Osteoblast (primary cell): ENCODE results near the gene PCDHGA1. TPM values are rescaled to one million over a fixed set of nuclear protein-coding genes. Genes with fewer than 3 reads are reported as not detected.

Experiments
- DNase-seq: peaks from one replicate; pipeline ENCODE4 v3.0.0; 2011; ENCODE audit warnings: low spot score, mixed read lengths; ENCODE audit not compliant: insufficient read length; ENCODE audit errors: missing footprints
- H2AFZ ChIP-seq: 2 replicates; pipeline ENCODE4 v1.6.0; 2011; ENCODE audit warnings: mild to moderate bottlenecking, low read length
- H3K27ac ChIP-seq: 2 replicates; pipeline ENCODE4 v1.5.1; 2011; ENCODE audit warnings: mild to moderate bottlenecking, low read depth, low read length, moderate library complexity
- H3K27me3 ChIP-seq: 2 replicates; pipeline ENCODE4 v1.6.0; 2012; ENCODE audit warnings: mild to moderate bottlenecking, control low read depth, inconsistent platforms, low read length, moderate library complexity; ENCODE audit not compliant: insufficient read depth
- H3K36me3 ChIP-seq: 2 replicates; pipeline ENCODE4 v1.5.1; 2011; ENCODE audit warnings: mild to moderate bottlenecking, low read length, control low read depth, moderate library complexity; ENCODE audit not compliant: insufficient read depth
- H3K4me1 ChIP-seq: 2 replicates; pipeline ENCODE4 v1.5.1; 2011; ENCODE audit warnings: mild to moderate bottlenecking, low read length, control low read depth, moderate library complexity; ENCODE audit not compliant: insufficient read depth
- H3K4me2 ChIP-seq: 2 replicates; pipeline ENCODE4 v1.6.0; 2011; ENCODE audit warnings: mild to moderate bottlenecking, low read length; ENCODE audit not compliant: insufficient read depth
- H3K4me3 ChIP-seq: fragments of 200-600 bp; sonication (generic); 3 replicates; pipeline ENCODE4 v1.5.1; 2012; ENCODE audit warnings: mild to moderate bottlenecking, low read length, inconsistent platforms; ENCODE audit not compliant: insufficient read depth
- H3K79me2 ChIP-seq: 2 replicates; pipeline ENCODE4 v1.6.0; 2012; ENCODE audit warnings: mild to moderate bottlenecking, low read length, control low read depth, inconsistent platforms; ENCODE audit not compliant: insufficient read depth
- H3K9me3 ChIP-seq: 2 replicates; pipeline ENCODE4 v1.5.1; 2011; ENCODE audit warnings: low read depth, low read length, control low read depth
- H4K20me1 ChIP-seq: 2 replicates; pipeline ENCODE4 v1.6.0; 2012; ENCODE audit warnings: mild to moderate bottlenecking, low read length, control low read depth; ENCODE audit not compliant: insufficient read depth
- CTCF ChIP-seq: IDR thresholded peaks from 2 replicates; pipeline ENCODE4 v1.5.1; 2011; ENCODE audit warnings: mild to moderate bottlenecking, low read depth, low read length, moderate library complexity; ENCODE audit errors: extremely low read depth
- total RNA-seq: library from RNA; depleted of rRNA; stranded (reverse); fragments of >200 nt; gene quantifications from 2 replicates; pipeline ENCODE4 v1.2.3, GENCODE V29; 2012

Gene PCDHGA1
- total RNA-seq, 1 donor = 1.1 TPM

GRCh38 chr5:141560151-141560550, 229.8 kb downstream of the PCDHGA1 start:
- H3K4me3 ChIP-seq = peak overlapping the region; percentile 54
- peak overlapping the region; percentile 74 for H3K4me2 ChIP-seq
- no peaks in the 10 kb centered on the region for H3K27me3 ChIP-seq
- H3K27ac ChIP-seq = peak overlapping the region; percentile 94
- peaks cover 14% of the 10 kb centered on the region for H3K36me3 ChIP-seq
- peaks cover 26% of the 10 kb centered on the region for H3K4me1 ChIP-seq
- no peak for DNase-seq
- no peak overlapping the region for H2AFZ ChIP-seq
- no peaks in the 10 kb centered on the region for H3K9me3 ChIP-seq
- no peak for TF ChIP-seq CTCF
- H3K79me2 ChIP-seq = peaks cover 9% of the 10 kb centered on the region
- H4K20me1 ChIP-seq = no peaks in the 10 kb centered on the region

GRCh38 chr5:141560725-141561483, 230.6 kb downstream of the PCDHGA1 start:
- Histone ChIP-seq H3K79me2 (peaks cover 9% of the 10 kb centered on the region), H3K27ac (peak overlapping the region; percentile 94), H3K4me3 (peak overlapping the region; percentile 54), H3K4me1 (peaks cover 29% of the 10 kb centered on the region), H2AFZ (peak overlapping the region; percentile 70), H3K4me2 (peak overlapping the region; percentile 74), H3K36me3 (peaks cover 21% of the 10 kb centered on the region), H3K9me3 (no peaks in the 10 kb centered on the region), H4K20me1 (no peaks in the 10 kb centered on the region), H3K27me3 (no peaks in the 10 kb centered on the region)
- DNase-seq = peak; percentile 84
- TF ChIP-seq CTCF = peak; percentile 84

Other genes starting within 250 kb of the PCDHGA1 start
- 1.2 and 1.4 TPM in 2 replicates for gene PCDHB2, start 235.9 kb upstream of the PCDHGA1 start, total RNA-seq
- 0.36 and 0.88 TPM in 2 replicates for gene PCDHB3, start 230.0 kb upstream of the PCDHGA1 start, total RNA-seq
- gene PCDHB4, start 208.7 kb upstream of the PCDHGA1 start, total RNA-seq = 1.1 and 1.2 TPM in 2 replicates
- 1.5 and 2.9 TPM in 2 replicates for gene PCDHB5, start 195.3 kb upstream of the PCDHGA1 start, total RNA-seq
- 0.59 and 0.72 TPM in 2 replicates for gene PCDHB6, start 180.5 kb upstream of the PCDHGA1 start, total RNA-seq
- 2.2 and 2.4 TPM in 2 replicates for gene PCDHB7, start 157.9 kb upstream of the PCDHGA1 start, total RNA-seq
- 0.36 and 0.88 TPM in 2 replicates for gene PCDHB8, start 152.7 kb upstream of the PCDHGA1 start, total RNA-seq
- 1.1 and 3.5 TPM in 2 replicates for gene PCDHB16, start 148.1 kb upstream of the PCDHGA1 start, total RNA-seq
- gene PCDHB9, start 143.4 kb upstream of the PCDHGA1 start, total RNA-seq = 1.2 and 1.8 TPM in 2 replicates
- 2.2 and 2.7 TPM in 2 replicates for gene PCDHB10, start 138.2 kb upstream of the PCDHGA1 start, total RNA-seq
- gene PCDHB11, start 130.9 kb upstream of the PCDHGA1 start, total RNA-seq = 1.1 and 1.8 TPM in 2 replicates
- 0.59 and 0.72 TPM in 2 replicates for gene PCDHB12, start 121.8 kb upstream of the PCDHGA1 start, total RNA-seq
- 2.1 and 2.2 TPM in 2 replicates for gene PCDHB13, start 116.6 kb upstream of the PCDHGA1 start, total RNA-seq
- gene PCDHB14, start 107.2 kb upstream of the PCDHGA1 start, total RNA-seq = 2.7 and 2.9 TPM in 2 replicates
- gene PCDHB15, start 85.1 kb upstream of the PCDHGA1 start, total RNA-seq = 0.88 and 1.1 TPM in 2 replicates
- gene SLC25A2, start 26.5 kb upstream of the PCDHGA1 start, total RNA-seq = 0.36 and 0.59 TPM in 2 replicates
- gene TAF7, start 9.7 kb upstream of the PCDHGA1 start, total RNA-seq = 44.2 and 48.1 TPM in 2 replicates
- gene PCDHGA2, start 8.2 kb downstream of the PCDHGA1 start, total RNA-seq = 2.7 and 2.9 TPM in 2 replicates
- gene PCDHGA3, start 13.3 kb downstream of the PCDHGA1 start, total RNA-seq = 2.4 and 2.9 TPM in 2 replicates
- gene PCDHGB1, start 19.6 kb downstream of the PCDHGA1 start, total RNA-seq = 3.3 and 5.0 TPM in 2 replicates
- 6.8 and 6.9 TPM in 2 replicates for gene PCDHGA4, start 24.5 kb downstream of the PCDHGA1 start, total RNA-seq
- gene PCDHGB2, start 29.5 kb downstream of the PCDHGA1 start, total RNA-seq = 4.3 and 5.6 TPM in 2 replicates
- gene PCDHGA5, start 33.6 kb downstream of the PCDHGA1 start, total RNA-seq = 2.5 and 2.7 TPM in 2 replicates
- 6.2 and 8.0 TPM in 2 replicates for gene PCDHGB3, start 39.7 kb downstream of the PCDHGA1 start, total RNA-seq
- gene PCDHGA6, start 43.4 kb downstream of the PCDHGA1 start, total RNA-seq = 5.0 and 5.1 TPM in 2 replicates
- 6.5 TPM in 2 replicates for gene PCDHGA7, start 52.2 kb downstream of the PCDHGA1 start, total RNA-seq
- 14.1 and 15.9 TPM in 2 replicates for gene PCDHGB4, start 57.2 kb downstream of the PCDHGA1 start, total RNA-seq
- gene PCDHGA8, start 62.1 kb downstream of the PCDHGA1 start, total RNA-seq = 3.5 and 3.6 TPM in 2 replicates
- gene PCDHGB5, start 67.4 kb downstream of the PCDHGA1 start, total RNA-seq = 21.5 and 24.2 TPM in 2 replicates
- gene PCDHGA9, start 72.3 kb downstream of the PCDHGA1 start, total RNA-seq = 6.2 and 6.5 TPM in 2 replicates
- 6.2 and 8.0 TPM in 2 replicates for gene PCDHGB6, start 77.5 kb downstream of the PCDHGA1 start, total RNA-seq
- gene PCDHGA10, start 82.5 kb downstream of the PCDHGA1 start, total RNA-seq = 23.2 and 24.8 TPM in 2 replicates
- 18.5 and 19.2 TPM in 2 replicates for gene PCDHGB7, start 87.2 kb downstream of the PCDHGA1 start, total RNA-seq
- 12.3 and 16.5 TPM in 2 replicates for gene PCDHGA11, start 90.5 kb downstream of the PCDHGA1 start, total RNA-seq
- 20.6 and 33.6 TPM in 2 replicates for gene PCDHGA12, start 100.0 kb downstream of the PCDHGA1 start, total RNA-seq
- 59.4 and 91.3 TPM in 2 replicates for gene PCDHGC3, start 145.5 kb downstream of the PCDHGA1 start, total RNA-seq
- gene PCDHGC4, start 154.5 kb downstream of the PCDHGA1 start, total RNA-seq = 2.9 and 3.8 TPM in 2 replicates
- gene PCDHGC5, start 158.6 kb downstream of the PCDHGA1 start, total RNA-seq = 3.6 and 5.3 TPM in 2 replicates